ENCODE data around the gene SH3BGRL2.
"Not testable (repeated sequence)": the region's sequence is repeated elsewhere in the genome, so short reads cannot be mapped to it uniquely, and the experiment has no call there.

SH3BGRL2 gene

GRCh38 chr6:79614326-79615305 lies 16.5 kb upstream of the SH3BGRL2 start:
- no peak for DNase-seq

GRCh38 chr6:79617518-79617941 lies 13.6 kb upstream of the SH3BGRL2 start:
- no peak for DNase-seq

- DNase-seq, result not testable (repeated sequence)
These were observed 12.7 kb upstream of the SH3BGRL2 start for GRCh38 chr6:79618425-79618824.

- no peak for DNase-seq
These were observed 9.6 kb upstream of the SH3BGRL2 start for GRCh38 chr6:79621579-79621978.

GRCh38 chr6:79622364-79622763 lies 8.8 kb upstream of the SH3BGRL2 start:
- no peak for DNase-seq

- no peak for DNase-seq
These were observed 8.0 kb upstream of the SH3BGRL2 start for GRCh38 chr6:79623106-79623505.

- no peak for DNase-seq
These were observed 5.4 kb upstream of the SH3BGRL2 start for GRCh38 chr6:79625746-79626145.

- DNase-seq, result no peak
These were observed 4.3 kb upstream of the SH3BGRL2 start for GRCh38 chr6:79626811-79627210.

GRCh38 chr6:79627422-79627821 lies 3.7 kb upstream of the SH3BGRL2 start:
- no peak for DNase-seq

GRCh38 chr6:79628466-79629288 lies 2.5 kb upstream of the SH3BGRL2 start:
- no peak for DNase-seq

- DNase-seq, result no peak
These were observed 698 bp upstream of the SH3BGRL2 start for GRCh38 chr6:79630380-79630882.

GRCh38 chr6:79631693-79632172 lies 604 bp downstream of the SH3BGRL2 start:
- no peak for DNase-seq

- no peak for DNase-seq
These were observed 1.5 kb downstream of the SH3BGRL2 start for GRCh38 chr6:79632580-79632979.

- DNase-seq, result no peak
These were observed 3.5 kb downstream of the SH3BGRL2 start for GRCh38 chr6:79634491-79635231.

GRCh38 chr6:79635232-79635543 lies 4.1 kb downstream of the SH3BGRL2 start:
- peak; percentile 19 for DNase-seq

GRCh38 chr6:79636673-79637072 lies 5.5 kb downstream of the SH3BGRL2 start:
- DNase-seq, result no peak

- DNase-seq, result no peak
These were observed 9.3 kb downstream of the SH3BGRL2 start for GRCh38 chr6:79640146-79641111.

- DNase-seq, result no peak
These were observed 14.9 kb downstream of the SH3BGRL2 start for GRCh38 chr6:79646006-79646405.

- no peak for DNase-seq
These were observed 15.4 kb downstream of the SH3BGRL2 start for GRCh38 chr6:79646561-79646960.

GRCh38 chr6:79647741-79648140 lies 16.6 kb downstream of the SH3BGRL2 start:
- no peak for DNase-seq

- DNase-seq, result no peak
These were observed 17.2 kb downstream of the SH3BGRL2 start for GRCh38 chr6:79648328-79648727.
